ENCODE results near the gene SLC7A1. TPM values are rescaled to one million over a fixed set of nuclear protein-coding genes. Genes with fewer than 3 reads are reported as not detected.

SLC7A1 gene
- total and polyA plus RNA-seq, 2 of the 4 experiments (the other 2 are of a cell fraction), result 9.7 to 22.3 TPM

- no peak for ATAC-seq (ENCODE audit: low read depth)
- Histone ChIP-seq H3K27ac (ENCODE audit: insufficient read depth, low read length) (no peak overlapping the region), H4K5ac (ENCODE audit: low read depth, low read length) (no peak overlapping the region), H2AK9ac (replicated peaks; ENCODE audit: low read depth, low read length, poor library complexity) (no peak overlapping the region), H4K20me1 (ENCODE audit: insufficient read depth, low read length) (no peaks in the 10 kb centered on the region; the same call in 1 of the 2 replicates), H3K36me3 (ENCODE audit: control insufficient read depth, insufficient read depth, low read length) (no peaks in the 10 kb centered on the region), H3K9ac (ENCODE audit: low read depth, low read length) (no peak overlapping the region), H4K8ac (ENCODE audit: low read depth in 2 of 2, low read length in 2 of 2) (no peak overlapping the region), H3K9me3 (ENCODE audit: control insufficient read depth, insufficient read depth, low read length) (no peaks in the 10 kb centered on the region), H4K91ac (ENCODE audit: insufficient read depth, low read depth, low read length) (no peak overlapping the region), H2BK5ac (ENCODE audit: low read depth, low read length, poor library complexity, severe bottlenecking) (no peak overlapping the region), H3K27me3 (ENCODE audit: control insufficient read depth, insufficient read depth, low read length) (peaks cover 50% of the 10 kb centered on the region), H3K4me1 (ENCODE audit: control insufficient read depth, insufficient read depth, low read length) (no peaks in the 10 kb centered on the region), H3K23ac (ENCODE audit: low read depth, low read length) (no peak overlapping the region), H2AFZ (replicated peaks; ENCODE audit: low read length, poor library complexity) (no peak overlapping the region), H3K56ac (ENCODE audit: extremely low read depth, insufficient read depth, low read length) (no peak overlapping the region), H2AK5ac (ENCODE audit: low read depth, low read length) (no peak overlapping the region), H2BK120ac (ENCODE audit: low read depth, low read length) (no peak overlapping the region), H3K14ac (replicated peaks; ENCODE audit: low read depth, low read length) (no peak overlapping the region), H3K4me3 (ENCODE audit: insufficient read depth, low read depth, low read length) (no peak overlapping the region), H2BK20ac (ENCODE audit: low read depth, low read length) (no peak overlapping the region), H3K9me1 (ENCODE audit: insufficient read depth, low read length) (peaks cover 10% of the 10 kb centered on the region; the same call in 1 of the 2 replicates), H3K4ac (ENCODE audit: low read depth, low read length) (no peak overlapping the region), H3K79me1 (ENCODE audit: low read depth in 1 of 2, low read length in 2 of 2) (no peaks in the 10 kb centered on the region), H3K18ac (ENCODE audit: low read depth, low read length) (no peak overlapping the region), H3K4me2 (ENCODE audit: low read depth, low read length) (no peak overlapping the region), H2BK15ac (ENCODE audit: low read depth, low read length) (no peak overlapping the region)
- no peak for DNase-seq
- in situ Hi-C loops (cut with MboI; ENCODE audit: low sequenced_read_pairs) (no loop called here), intact Hi-C loops (cut with micrococcal nuclease) (no loop called here), dilution Hi-C loops (cut with HindIII; ENCODE audit: low sequenced_read_pairs, unreplicated experiment) (no loop called here)
- TF ChIP-seq CTCF (conservative IDR thresholded peaks at IDR 0.05; ENCODE audit: low read depth, low read length) (no peak), MXI1 (IDR thresholded peaks at IDR 0.05; ENCODE audit: borderline replicate concordance, low read depth, low read length) (no peak), SMC3 (IDR thresholded peaks at IDR 0.05; ENCODE audit: low read depth, low read length) (no peak), MAFK (IDR thresholded peaks at IDR 0.05; ENCODE audit: low read depth, low read length) (no peak), RFX5 (IDR thresholded peaks at IDR 0.05; ENCODE audit: low read depth, low read length) (no peak), NFE2L2 (IDR thresholded peaks at IDR 0.05; ENCODE audit: low read depth, low read length) (no peak), FOS (IDR thresholded peaks at IDR 0.05; ENCODE audit: low read depth, low read length) (no peak), ELK1 (IDR thresholded peaks at IDR 0.05; ENCODE audit: borderline replicate concordance, low read depth, low read length) (no peak), CEBPB (IDR thresholded peaks at IDR 0.05; ENCODE audit: low read depth, low read length) (no peak)
- BruUV-seq (replicated peaks), result no TSS peak
- POLR2A ChIA-PET (ENCODE audit: unreplicated experiment), result no interaction called here
- 63% methylated on average over 7 of the region's 22 CpGs; no CpG with 5 or more reads in 1 of the 2 experiments for whole genome bisulfite sequencing, 2 experiments (ENCODE audit: extremely low coverage in 2 of 2, insufficient read length in 1 of 2)
- CTCF ChIA-PET, result interaction anchor here (0.5 to 0.6 kb wide), 2 partner anchors 1648 to 1766 kb away, joined by 3 read pairs; no protein-coding TSS in a partner anchor
These were observed 107.7 kb downstream of the SLC7A1 start for GRCh38 chr13:29487466-29488454.
